Superior temporal gyrus (tissue), 1 donor: ENCODE data around the gene POU2AF2.

Experiments used
- DNase-seq: peaks from one replicate; pipeline ENCODE4 v3.0.0-alpha.2; 2016; ENCODE audit errors: extremely low spot score

Gene POU2AF2

DNA sequence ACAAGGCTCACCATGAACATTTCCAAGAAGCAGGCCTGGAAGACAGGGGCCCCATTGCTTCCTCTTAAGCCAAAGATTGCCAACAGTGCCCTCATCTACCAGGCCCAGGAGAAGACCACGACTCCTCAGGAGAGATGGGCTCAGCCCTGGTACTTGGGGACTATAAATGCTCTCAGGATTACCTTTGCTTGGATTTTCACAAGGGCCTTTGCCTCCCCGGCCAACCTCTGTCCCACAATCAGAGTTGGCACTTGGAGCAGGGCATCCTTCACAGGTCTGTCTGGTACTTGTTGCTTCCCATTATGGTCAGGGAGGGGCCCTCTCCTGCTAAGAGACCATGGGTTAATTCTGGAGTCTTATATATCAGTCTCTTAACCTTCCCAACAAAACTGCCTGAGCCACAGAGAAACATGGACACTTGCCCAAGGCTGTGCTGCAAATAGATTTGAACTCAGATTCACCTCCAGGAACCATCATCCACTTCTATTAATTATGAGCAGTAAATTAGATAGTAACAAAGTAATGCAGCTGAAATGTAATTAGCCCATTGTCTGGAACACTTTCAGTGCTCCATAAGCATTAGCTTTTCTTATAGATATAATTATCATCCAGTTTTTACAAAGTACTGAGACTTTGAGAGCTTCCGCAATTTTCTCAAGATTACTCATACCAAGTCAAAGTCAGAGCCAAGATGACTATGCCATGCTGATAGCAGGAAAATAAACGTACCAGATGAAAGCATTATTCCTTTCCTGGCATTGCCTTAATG lies 86.4 kb downstream of the POU2AF2 start:
- no peak for DNase-seq

GRCh38 chr11:111334532-111335502 lies 89.3 kb downstream of the POU2AF2 start:
- DNase-seq, result no peak

DNA sequence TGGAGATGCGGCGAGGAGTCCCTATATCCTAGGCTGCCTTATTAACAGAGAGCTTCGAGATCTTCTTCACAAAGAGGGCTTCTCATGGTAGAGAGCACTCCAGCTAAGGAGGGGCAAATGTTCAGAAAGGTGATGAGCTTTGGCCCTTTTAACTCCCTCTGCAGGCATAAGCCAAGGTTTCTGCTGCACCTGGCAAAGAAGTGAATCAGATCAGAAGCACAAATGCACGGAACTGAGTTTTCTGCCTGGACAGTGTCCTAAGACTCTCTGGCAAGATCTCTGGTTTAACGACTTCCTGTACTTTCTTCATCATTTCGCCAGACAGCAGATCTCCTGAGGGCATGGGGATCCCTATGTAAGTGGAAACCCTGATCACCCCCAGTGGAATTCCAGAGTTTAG lies 90.0 kb downstream of the POU2AF2 start:
- no peak for DNase-seq
